HuH-7 (cell line): ENCODE measurements around the gene PITPNC1.
"Not testable (repeated sequence)": the region's sequence is repeated elsewhere in the genome, so short reads cannot be mapped to it uniquely, and the experiment has no call there.

Source experiments
- DNase-seq: peaks from one replicate; pipeline ENCODE4 v3.0.0; 2011; ENCODE audit warnings: low spot score

PITPNC1 gene

GRCh38 chr17:67461876-67462275 lies 84.8 kb downstream of the PITPNC1 start:
- no peak for DNase-seq

GRCh38 chr17:67466251-67466796 lies 89.2 kb downstream of the PITPNC1 start:
- DNase-seq: no peak

- DNase-seq: no peak
Observed at GRCh38 chr17:67467500-67468455, 90.7 kb downstream of the PITPNC1 start.

- no peak for DNase-seq
Observed at GRCh38 chr17:67469208-67469980, 92.3 kb downstream of the PITPNC1 start.

- no peak for DNase-seq
Observed at GRCh38 chr17:67470163-67470562, 93.1 kb downstream of the PITPNC1 start.

- DNase-seq: no peak
Observed at GRCh38 chr17:67471118-67471517, 94.0 kb downstream of the PITPNC1 start.

GRCh38 chr17:67472606-67473005 lies 95.5 kb downstream of the PITPNC1 start:
- DNase-seq: not testable (repeated sequence)

GRCh38 chr17:67474081-67474661 lies 97.1 kb downstream of the PITPNC1 start:
- no peak for DNase-seq

GRCh38 chr17:67475161-67475937 lies 98.3 kb downstream of the PITPNC1 start:
- DNase-seq: peak; percentile 41

- DNase-seq: no peak
Observed at GRCh38 chr17:67476787-67477335, 99.8 kb downstream of the PITPNC1 start.

GRCh38 chr17:67477687-67478086 lies 100.6 kb downstream of the PITPNC1 start:
- no peak for DNase-seq

GRCh38 chr17:67478401-67479041 lies 101.4 kb downstream of the PITPNC1 start:
- DNase-seq: no peak

GRCh38 chr17:67479148-67479547 lies 102.1 kb downstream of the PITPNC1 start:
- no peak for DNase-seq

- not testable (repeated sequence) for DNase-seq
Observed at GRCh38 chr17:67480959-67481358, 103.9 kb downstream of the PITPNC1 start.

- DNase-seq: no peak
Observed at GRCh38 chr17:67481808-67482207, 104.7 kb downstream of the PITPNC1 start.

- no peak for DNase-seq
Observed at GRCh38 chr17:67482764-67483163, 105.7 kb downstream of the PITPNC1 start.

- DNase-seq: no peak
Observed at GRCh38 chr17:67484261-67484660, 107.2 kb downstream of the PITPNC1 start.

- DNase-seq: no peak
Observed at GRCh38 chr17:67485666-67486065, 108.6 kb downstream of the PITPNC1 start.

- DNase-seq: no peak
Observed at GRCh38 chr17:67487506-67487905, 110.4 kb downstream of the PITPNC1 start.

- DNase-seq: no peak
Observed at GRCh38 chr17:67488161-67488560, 111.1 kb downstream of the PITPNC1 start.

- DNase-seq: no peak
Observed at GRCh38 chr17:67488768-67489167, 111.7 kb downstream of the PITPNC1 start.
